ENCODE measurements around the gene PRICKLE2.

GRCh38 chr3:64163019-64163754 lies 62.1 kb downstream of the PRICKLE2 start:
- TF ChIP-seq POLR2A (IDR thresholded peaks at IDR 0.05): no peak
- no peak for TF ChIP-seq CTCF (IDR thresholded peaks at IDR 0.05)
